GM23248 (cell line): ENCODE data around the gene BCL6. TPM values are rescaled to one million over a fixed set of nuclear protein-coding genes. Genes with fewer than 3 reads are reported as not detected.

Experiments used
- DNase-seq: peaks from one replicate; pipeline ENCODE4 v3.0.0-alpha.2; 2015
- H2AFZ ChIP-seq: fragments of 200-600 bp; sonication (generic); 2 replicates; pipeline ENCODE4 v1.6.1; 2016; ENCODE audit warnings: antibody characterized with exemption
- H3F3A ChIP-seq: fragments of 200-600 bp; sonication (generic); 2 replicates; pipeline ENCODE4 v1.6.1; 2016; ENCODE audit warnings: mild to moderate bottlenecking, antibody characterized with exemption, mixed run types; ENCODE audit not compliant: insufficient read depth
- H3K27ac ChIP-seq: fragments of 200-600 bp; sonication (generic); 2 replicates; pipeline ENCODE4 v1.5.1; 2016; ENCODE audit warnings: mild to moderate bottlenecking
- H3K27me3 ChIP-seq: fragments of 200-600 bp; sonication (generic); replicated peaks from 2 replicates; pipeline ENCODE4 v1.6.1; 2016; ENCODE audit warnings: mild to moderate bottlenecking; ENCODE audit not compliant: insufficient read depth
- H3K36me3 ChIP-seq: fragments of 200-600 bp; sonication (generic); 2 replicates; pipeline ENCODE4 v1.6.1; 2016; ENCODE audit warnings: low read depth, mild to moderate bottlenecking
- H3K4me1 ChIP-seq: fragments of 200-600 bp; sonication (generic); 2 replicates; pipeline ENCODE4 v1.6.1; 2016; ENCODE audit warnings: mild to moderate bottlenecking; ENCODE audit not compliant: insufficient read depth
- H3K4me2 ChIP-seq: fragments of 200-600 bp; sonication (generic); one replicate; pipeline ENCODE4 v1.6.1; 2016; ENCODE audit warnings: mild to moderate bottlenecking; ENCODE audit not compliant: unreplicated experiment
- H3K4me3 ChIP-seq: fragments of 200-600 bp; sonication (generic); 2 replicates; pipeline ENCODE4 v1.5.1; 2016; ENCODE audit warnings: mild to moderate bottlenecking
- H3K79me2 ChIP-seq: fragments of 200-600 bp; sonication (generic); 2 replicates; pipeline ENCODE4 v1.6.1; 2016; ENCODE audit warnings: mild to moderate bottlenecking; ENCODE audit not compliant: insufficient read depth
- H3K9ac ChIP-seq: fragments of 200-600 bp; sonication (generic); 2 replicates; pipeline ENCODE4 v1.6.1; 2016; ENCODE audit warnings: mild to moderate bottlenecking
- H3K9me2 ChIP-seq: fragments of 200-600 bp; sonication (generic); 2 replicates; pipeline ENCODE4 v1.6.1; 2016; ENCODE audit warnings: mixed run types, mild to moderate bottlenecking, moderate library complexity; ENCODE audit not compliant: insufficient read depth
- H3K9me3 ChIP-seq: fragments of 200-600 bp; sonication (generic); one replicate; pipeline ENCODE4 v1.6.1; 2017; ENCODE audit warnings: low read depth
- H4K20me1 ChIP-seq: fragments of 200-600 bp; sonication (generic); 2 replicates; pipeline ENCODE4 v1.6.0; 2016; ENCODE audit not compliant: insufficient read depth
- EZH2 ChIP-seq: fragments of 200-600 bp; sonication (generic); IDR thresholded peaks from 2 replicates; pipeline ENCODE4 v1.6.1; 2018; ENCODE audit warnings: antibody characterized with exemption, mild to moderate bottlenecking; ENCODE audit not compliant: insufficient read depth, poor library complexity, severe bottlenecking
- EZH2phosphoT487 ChIP-seq: fragments of 200-600 bp; sonication (generic); IDR thresholded peaks from 2 replicates; pipeline ENCODE4 v1.6.1; 2018; ENCODE audit warnings: antibody characterized with exemption, moderate library complexity, mild to moderate bottlenecking, low read depth; ENCODE audit not compliant: insufficient read depth
- WGBS, 2 experiments: methylation state at CpG; one replicate each; pipeline ENCODE4 v1.1.6; 2015 to 2017; ENCODE audit warnings: low lambda C conversion rate in 2 of 2, low coverage in 1 of 2; ENCODE audit errors: missing lambda C conversion rate in 2 of 2; 5-methylcytosine and 5-hydroxymethylcytosine counted together
- in situ Hi-C: fragments of 300-500 bp; cut with MboI; formaldehyde crosslinking; loops from 2 replicates; pipeline ENCODE4 v1.15.0; 2020
- polyA plus RNA-seq: library from polyadenylated mRNA; unstranded; fragments of >200 nt; fragmentation: Nextera tagmentation; extraction: Ambion mirVana; gene quantifications from 2 replicates; pipeline ENCODE4 v1.2.1, GENCODE V29; 2016
- total RNA-seq: library from RNA; depleted of rRNA; stranded (reverse); fragments of >200 nt; shearing (Covaris generic); gene quantifications from 2 replicates; pipeline ENCODE4 v1.2.3, GENCODE V29; 2014

BCL6 gene
- total and polyA plus RNA-seq, 2 experiments from 2014 or later, result 8.7 to 32.3 TPM

DNA sequence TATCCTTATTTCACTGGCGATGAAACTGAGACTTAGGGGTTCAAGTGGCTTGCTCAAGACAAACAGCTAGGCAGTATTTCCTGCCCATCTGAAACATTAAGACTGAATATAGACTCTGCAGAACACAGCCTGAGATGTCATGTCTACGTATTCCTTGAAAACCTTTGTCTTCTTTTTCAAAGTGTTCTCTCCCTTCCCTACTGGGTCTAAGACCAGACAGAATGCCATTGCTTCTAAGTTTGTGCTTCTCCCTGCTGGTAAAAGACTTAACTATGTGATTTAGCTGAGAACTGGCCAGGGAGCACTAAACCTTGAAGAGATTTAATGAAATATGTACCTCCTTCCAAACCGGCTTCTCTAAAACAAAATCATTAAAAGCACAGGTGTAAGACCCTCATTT lies 9.9 kb downstream of the BCL6 start:
- Histone ChIP-seq H3K9ac (no peak overlapping the region), H3K9me3 (no peaks in the 10 kb centered on the region), H3K4me1 (peaks cover 39% of the 10 kb centered on the region), H3K4me3 (no peak overlapping the region), H3K27ac (peak overlapping the region; percentile 97; the same call in 1 of the 2 replicates), H3K27me3 (no peaks in the 10 kb centered on the region), H3K9me2 (no peaks in the 10 kb centered on the region), H3F3A (peaks cover 12% of the 10 kb centered on the region), H3K79me2 (peaks cover 83% of the 10 kb centered on the region), H2AFZ (no peak overlapping the region), H4K20me1 (peaks cover 6% of the 10 kb centered on the region), H3K4me2 (no peak overlapping the region), H3K36me3 (peaks cover 33% of the 10 kb centered on the region)
- in situ Hi-C loops, result loop anchor here (10.0 to 25.0 kb wide), 3 partner anchors 752 to 1399 kb away; no protein-coding TSS in a partner anchor
- no peak for DNase-seq
- WGBS, 2 experiments, result 89 to 95% methylated on average over 3 of the region's 3 CpGs
- no peak for TF ChIP-seq EZH2phosphoT487
- TF ChIP-seq EZH2, result no peak

DNA sequence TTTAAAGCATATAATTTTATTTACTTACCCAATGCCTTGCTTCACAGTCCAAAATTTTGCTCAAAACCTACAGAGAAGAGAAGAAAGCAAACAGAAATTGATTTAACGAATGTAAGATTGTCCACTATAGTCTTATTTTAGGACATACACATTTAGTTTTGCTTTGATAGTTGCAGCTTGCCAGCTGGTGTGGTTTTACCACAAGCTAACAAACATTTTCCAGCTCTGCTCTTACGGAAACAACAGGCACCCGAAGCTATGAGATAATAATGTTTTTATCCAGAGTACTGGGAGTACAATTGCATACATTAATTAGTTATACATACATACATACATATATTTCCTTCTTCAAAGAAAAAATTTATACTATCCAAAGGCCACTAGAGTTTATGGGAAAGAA lies 10.4 kb downstream of the BCL6 start:
- 87 to 93% methylated on average over 3 of the region's 3 CpGs for WGBS, 2 experiments
- H3K9ac ChIP-seq, result no peak overlapping the region
- no peak overlapping the region for H2AFZ ChIP-seq
- no peak for DNase-seq
- H3K79me2 ChIP-seq, result peaks cover 78% of the 10 kb centered on the region
- H3K4me2 ChIP-seq, result no peak overlapping the region
- peaks cover 39% of the 10 kb centered on the region for H3K36me3 ChIP-seq
- H3K9me3 ChIP-seq, result no peaks in the 10 kb centered on the region
- H3K4me3 ChIP-seq, result no peak overlapping the region
- no peak for TF ChIP-seq EZH2
- H3K9me2 ChIP-seq, result no peaks in the 10 kb centered on the region
- H3F3A ChIP-seq, result peaks cover 9% of the 10 kb centered on the region
- H3K4me1 ChIP-seq, result peaks cover 35% of the 10 kb centered on the region
- H3K27me3 ChIP-seq, result no peaks in the 10 kb centered on the region
- in situ Hi-C loops, result loop anchor here (10.0 to 25.0 kb wide), 3 partner anchors 752 to 1400 kb away; no protein-coding TSS in a partner anchor
- H3K27ac ChIP-seq, result no peak overlapping the region
- peaks cover 6% of the 10 kb centered on the region for H4K20me1 ChIP-seq

DNA sequence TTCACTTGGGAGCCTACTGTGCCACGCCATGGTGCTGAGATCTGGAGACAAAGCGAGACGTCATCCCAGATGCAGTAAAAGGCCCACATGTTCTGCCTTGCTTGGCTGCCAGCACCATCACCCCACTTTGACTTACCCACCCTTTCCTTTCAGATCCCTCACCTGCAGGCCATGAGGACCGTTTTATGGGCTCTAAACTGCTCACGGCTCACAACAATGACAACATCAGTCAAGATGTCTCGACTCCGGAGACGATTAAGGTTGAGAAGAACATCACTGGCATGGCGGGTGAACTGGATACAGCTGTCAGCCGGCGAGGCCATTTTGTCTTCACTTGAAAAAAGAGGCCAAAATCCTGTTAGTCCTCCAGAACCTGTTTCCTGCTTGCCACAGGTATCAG lies 11.9 kb downstream of the BCL6 start:
- Histone ChIP-seq H3K4me1 (peaks cover 27% of the 10 kb centered on the region), H4K20me1 (peaks cover 6% of the 10 kb centered on the region), H3K9ac (no peak overlapping the region), H3K36me3 (peaks cover 53% of the 10 kb centered on the region), H3K9me2 (no peaks in the 10 kb centered on the region), H3F3A (peaks cover 5% of the 10 kb centered on the region), H3K27me3 (no peaks in the 10 kb centered on the region), H3K4me3 (no peak overlapping the region), H3K27ac (no peak overlapping the region), H3K4me2 (no peak overlapping the region), H3K9me3 (no peaks in the 10 kb centered on the region), H2AFZ (no peak overlapping the region), H3K79me2 (peaks cover 71% of the 10 kb centered on the region)
- in situ Hi-C loops, result loop anchor here (10.0 to 25.0 kb wide), 3 partner anchors 754 to 1401 kb away; no protein-coding TSS in a partner anchor
- DNase-seq, result no peak
- TF ChIP-seq EZH2 (no peak), EZH2phosphoT487 (no peak)
- 92% methylated on average over 11 of the region's 11 CpGs for WGBS, 2 experiments

DNA sequence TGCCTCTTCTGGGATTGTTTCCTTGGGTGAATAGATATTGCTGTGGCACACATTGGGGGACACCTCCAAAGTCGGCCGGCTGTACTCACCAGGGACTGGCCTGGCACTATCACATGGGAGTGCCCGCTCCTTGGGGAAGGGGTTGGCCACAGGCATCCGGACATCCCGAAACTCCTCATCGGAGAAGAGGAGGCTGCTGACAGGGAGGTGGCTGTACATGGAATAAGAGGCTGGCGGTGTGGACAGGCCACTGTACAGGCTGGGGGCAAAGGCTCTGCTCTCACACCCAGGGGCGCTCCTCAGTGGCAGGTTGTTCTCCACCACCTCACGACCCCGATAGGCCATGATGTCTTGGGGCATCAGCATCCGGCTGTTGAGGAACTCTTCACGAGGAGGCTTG lies 15.7 kb downstream of the BCL6 start:
- Histone ChIP-seq H3K27ac (no peak overlapping the region), H3K9me2 (no peaks in the 10 kb centered on the region), H3K4me2 (no peak overlapping the region), H3K9me3 (no peaks in the 10 kb centered on the region), H3K9ac (no peak overlapping the region), H3F3A (peaks cover 5% of the 10 kb centered on the region; the same call in 1 of the 2 replicates), H4K20me1 (peaks cover 3% of the 10 kb centered on the region; the same call in 1 of the 2 replicates), H3K36me3 (peaks cover 89% of the 10 kb centered on the region), H2AFZ (no peak overlapping the region), H3K4me1 (no peaks in the 10 kb centered on the region), H3K4me3 (no peak overlapping the region), H3K27me3 (no peaks in the 10 kb centered on the region), H3K79me2 (peaks cover 33% of the 10 kb centered on the region)
- TF ChIP-seq EZH2, result no peak
- TF ChIP-seq EZH2phosphoT487, result no peak
- DNase-seq, result no peak
- in situ Hi-C loops, result loop anchor here (25.0 kb wide), 2 partner anchors 758 to 958 kb away; no protein-coding TSS in a partner anchor
- WGBS, 2 experiments, result 92 to 93% methylated on average over 12 of the region's 12 CpGs
